KMS-11 (cell line): ENCODE data around the gene AIP.

Source experiments
- H2AFZ ChIP-seq: fragments of 200-600 bp; sonication (generic); 2 replicates; pipeline ENCODE4 v1.6.1; 2016; ENCODE audit warnings: antibody characterized with exemption, mixed run types, low read depth
- H3K27ac ChIP-seq: fragments of 200-600 bp; sonication (generic); 2 replicates; pipeline ENCODE4 v1.6.1; 2016; ENCODE audit warnings: mild to moderate bottlenecking, mixed run types
- H3K27me3 ChIP-seq: fragments of 200-600 bp; sonication (generic); 2 replicates; pipeline ENCODE4 v1.6.1; 2017; ENCODE audit warnings: mild to moderate bottlenecking, low read depth, mixed run types, moderate library complexity; ENCODE audit not compliant: insufficient read depth
- H3K36me3 ChIP-seq: fragments of 200-600 bp; sonication (generic); 2 replicates; pipeline ENCODE4 v1.6.1; 2017; ENCODE audit warnings: mild to moderate bottlenecking, mixed run types; ENCODE audit not compliant: insufficient read depth
- H3K4me1 ChIP-seq: fragments of 200-600 bp; sonication (generic); 2 replicates; pipeline ENCODE4 v1.6.1; 2016; ENCODE audit warnings: mild to moderate bottlenecking, low read depth, mixed run types; ENCODE audit not compliant: poor library complexity, severe bottlenecking
- H3K4me2 ChIP-seq: fragments of 200-600 bp; sonication (generic); 2 replicates; pipeline ENCODE4 v1.7.0; 2016; ENCODE audit warnings: mild to moderate bottlenecking, mixed run types
- H3K4me3 ChIP-seq: fragments of 200-600 bp; sonication (generic); IDR thresholded peaks from 2 replicates; pipeline ENCODE4 v1.6.1; 2017; ENCODE audit warnings: low read depth, low read length, mixed read lengths; ENCODE audit not compliant: insufficient read depth
- H3K79me2 ChIP-seq: fragments of 200-600 bp; sonication (generic); 2 replicates; pipeline ENCODE4 v1.6.1; 2016; ENCODE audit warnings: low read depth, mixed run types; ENCODE audit not compliant: insufficient read depth
- H3K9ac ChIP-seq: fragments of 200-600 bp; sonication (generic); 2 replicates; pipeline ENCODE4 v1.6.1; 2016; ENCODE audit warnings: mild to moderate bottlenecking, mixed run types
- H4K20me1 ChIP-seq: fragments of 200-600 bp; sonication (generic); 2 replicates; pipeline ENCODE4 v1.6.1; 2016; ENCODE audit warnings: mild to moderate bottlenecking, mixed run types; ENCODE audit not compliant: insufficient read depth
- CTCF ChIP-seq: fragments of 200-600 bp; sonication (generic); conservative IDR thresholded peaks from 2 replicates; pipeline ENCODE4 v1.6.1; 2017; ENCODE audit warnings: low read depth, mild to moderate bottlenecking, antibody characterized with exemption, low read length, moderate library complexity, mixed read lengths

Gene AIP

GRCh38 chr11:67482827-67483798 is at the start of gene AIP:
Gene AIP, plus strand, starts transcription at chr11:67483026. Its CDS starts 133 bp downstream, at chr11:67483159.
- H3K27ac ChIP-seq = peak within 1 kb of the TSS; percentile 37; the same call in 1 of the 2 replicates
- H3K4me3 ChIP-seq = no peak within 1 kb of the TSS
- H3K9ac ChIP-seq = peak within 1 kb of the TSS; percentile 51; the same call in 1 of the 2 replicates
- H3K27me3 ChIP-seq = peaks cover 19% of the 10 kb centered on the region; the same call in 1 of the 2 replicates
- H2AFZ ChIP-seq = peak within 1 kb of the TSS; percentile 88
- peaks cover 7% of the 10 kb centered on the region for H3K4me1 ChIP-seq
- no peaks in the 10 kb centered on the region for H4K20me1 ChIP-seq
- 0 out of 2 replicates have a peak, but pooled peaks have one; percentile 31 for TF ChIP-seq CTCF
- H3K36me3 ChIP-seq = no peaks in the 10 kb centered on the region
- no peaks in the 10 kb centered on the region for H3K79me2 ChIP-seq
- peak within 1 kb of the TSS; percentile 77 for H3K4me2 ChIP-seq

- Histone ChIP-seq H3K9ac (no peak overlapping the region), H3K36me3 (no peaks in the 10 kb centered on the region), H3K4me1 (peaks cover 8% of the 10 kb centered on the region), H3K4me3 (no peak overlapping the region), H3K27ac (no peak overlapping the region), H3K4me2 (no peak overlapping the region), H3K79me2 (peaks cover 16% of the 10 kb centered on the region), H2AFZ (no peak overlapping the region), H3K27me3 (no peaks in the 10 kb centered on the region), H4K20me1 (no peaks in the 10 kb centered on the region)
- TF ChIP-seq CTCF = no peak
Observed at GRCh38 chr11:67433536-67434394, 49.1 kb upstream of the AIP start.

DNA sequence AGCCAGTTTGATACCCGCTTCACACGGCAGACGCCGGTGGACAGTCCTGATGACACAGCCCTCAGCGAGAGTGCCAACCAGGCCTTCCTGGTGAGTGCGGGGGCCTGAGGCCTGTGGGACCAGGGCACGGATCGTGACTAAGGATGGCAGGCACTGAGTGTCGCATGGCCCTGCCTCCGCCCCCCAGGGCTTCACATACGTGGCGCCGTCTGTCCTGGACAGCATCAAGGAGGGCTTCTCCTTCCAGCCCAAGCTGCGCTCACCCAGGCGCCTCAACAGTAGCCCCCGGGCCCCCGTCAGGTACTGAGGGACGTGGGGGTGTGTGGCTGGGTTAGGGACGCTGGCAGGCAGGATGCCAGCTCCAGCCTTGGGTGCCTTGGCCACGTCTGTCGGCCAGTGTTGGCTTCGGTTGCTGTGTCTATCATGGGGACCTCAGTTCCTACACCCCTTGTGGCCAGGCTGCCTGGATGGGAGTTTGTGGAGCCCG is 48.4 kb upstream of the AIP start:
- no peaks in the 10 kb centered on the region for H3K27me3 ChIP-seq
- peaks cover 4% of the 10 kb centered on the region for H3K4me1 ChIP-seq
- no peak overlapping the region for H3K4me2 ChIP-seq
- H3K4me3 ChIP-seq = no peak overlapping the region
- no peak overlapping the region for H3K9ac ChIP-seq
- no peak for TF ChIP-seq CTCF
- no peaks in the 10 kb centered on the region for H4K20me1 ChIP-seq
- H3K27ac ChIP-seq = no peak overlapping the region
- H2AFZ ChIP-seq = no peak overlapping the region
- H3K79me2 ChIP-seq = peaks cover 9% of the 10 kb centered on the region
- no peaks in the 10 kb centered on the region for H3K36me3 ChIP-seq

GRCh38 chr11:67435031-67435726 is 47.6 kb upstream of the AIP start:
- no peak overlapping the region for H3K27ac ChIP-seq
- H3K27me3 ChIP-seq = no peaks in the 10 kb centered on the region
- no peak overlapping the region for H3K9ac ChIP-seq
- H3K4me1 ChIP-seq = no peaks in the 10 kb centered on the region
- H3K4me2 ChIP-seq = no peak overlapping the region
- H3K36me3 ChIP-seq = no peaks in the 10 kb centered on the region
- no peaks in the 10 kb centered on the region for H4K20me1 ChIP-seq
- no peak for TF ChIP-seq CTCF
- H2AFZ ChIP-seq = no peak overlapping the region
- peaks cover 2% of the 10 kb centered on the region; the same call in 1 of the 2 replicates for H3K79me2 ChIP-seq
- no peak overlapping the region for H3K4me3 ChIP-seq
